CD14-positive monocyte (primary cell): ENCODE data around the gene SERPINA5. TPM values are rescaled to one million over a fixed set of nuclear protein-coding genes. Genes with fewer than 3 reads are reported as not detected.
A peak's percentile ranks its signal among the peaks of the same experiment; 100 is the strongest.

Experiments used
- DNase-seq, 3 donors: peaks; one replicate each; pipeline ENCODE4 v3.0.0-alpha.2; 2011 to 2022
- H2AFZ ChIP-seq: 2 replicates; pipeline ENCODE4 v1.6.0; 2012; ENCODE audit warnings: mild to moderate bottlenecking, low read depth, low read length, inconsistent platforms; ENCODE audit not compliant: insufficient read depth, poor library complexity, severe bottlenecking
- H3K27ac ChIP-seq, 2 donors: 1 replicate in 1 of 2; 2 replicates in 1 of 2; pipeline ENCODE4 v1.5.1; 2012 to 2013; ENCODE audit warnings: low read length in 2 of 2, control low read depth in 1 of 2, inconsistent platforms in 1 of 2, low read depth in 1 of 2, mild to moderate bottlenecking in 1 of 2
- H3K27me3 ChIP-seq, 2 donors: one replicate each; pipeline versions ENCODE4 v1.6.0 to v1.6.1; 2011 to 2013; ENCODE audit warnings: low read length in 2 of 2; ENCODE audit not compliant: control insufficient read depth in 2 of 2, insufficient read depth in 2 of 2
- H3K36me3 ChIP-seq, 2 donors: replicated peaks in 1 of 2; 1 replicate in 1 of 2; 2 replicates in 1 of 2; pipeline versions ENCODE4 v1.5.1 to v1.6.1; 2012 to 2013; ENCODE audit warnings: low read length in 2 of 2, control low read depth in 1 of 2, inconsistent platforms in 1 of 2, mild to moderate bottlenecking in 1 of 2; ENCODE audit not compliant: insufficient read depth in 2 of 2, control insufficient read depth in 1 of 2
- H3K4me1 ChIP-seq, 2 donors: 1 replicate in 1 of 2; 2 replicates in 1 of 2; pipeline versions ENCODE4 v1.5.1 to v1.6.1; 2012 to 2013; ENCODE audit warnings: low read length in 2 of 2, control low read depth in 1 of 2, inconsistent platforms in 1 of 2, mild to moderate bottlenecking in 1 of 2, moderate library complexity in 1 of 2; ENCODE audit not compliant: insufficient read depth in 2 of 2, control insufficient read depth in 1 of 2
- H3K4me2 ChIP-seq: replicated peaks from 2 replicates; pipeline ENCODE3; 2012; ENCODE audit warnings: low read length, moderate library complexity, mild to moderate bottlenecking; ENCODE audit not compliant: poor library complexity, severe bottlenecking; ENCODE audit errors: extremely low read depth
- H3K4me3 ChIP-seq, 3 experiments: fragments of 200-600 bp in 1 of 3; sonication (generic) in 1 of 3; replicated peaks in 1 of 3; 1 replicate in 2 of 3; 2 replicates in 1 of 3; pipeline ENCODE4 v1.5.1; 2011 to 2013; ENCODE audit warnings: low read length in 3 of 3, mild to moderate bottlenecking in 3 of 3, control low read depth in 2 of 3, low read depth in 2 of 3, inconsistent platforms in 1 of 3, moderate library complexity in 1 of 3
- H3K79me2 ChIP-seq: 2 replicates; pipeline ENCODE4 v1.6.0; 2012; ENCODE audit warnings: mild to moderate bottlenecking, control low read depth, inconsistent platforms, low read length, moderate library complexity; ENCODE audit not compliant: insufficient read depth
- H3K9ac ChIP-seq: 2 replicates; pipeline ENCODE4 v1.6.0; 2017; ENCODE audit warnings: low read length, mild to moderate bottlenecking; ENCODE audit not compliant: insufficient read depth, poor library complexity, severe bottlenecking
- H3K9me3 ChIP-seq, 2 donors: replicated peaks in 1 of 2; 1 replicate in 1 of 2; 2 replicates in 1 of 2; pipeline versions ENCODE4 v1.5.1 to v1.6.1; 2012 to 2013; ENCODE audit warnings: low read length in 2 of 2, control low read depth in 1 of 2; ENCODE audit not compliant: control insufficient read depth in 1 of 2, insufficient read depth in 1 of 2
- H4K20me1 ChIP-seq: 2 replicates; pipeline ENCODE4 v1.6.0; 2012; ENCODE audit warnings: mild to moderate bottlenecking, low read length, control low read depth, moderate library complexity; ENCODE audit not compliant: insufficient read depth
- H3K27ac Mint-ChIP-seq, 7 donors: one replicate each; pipeline ENCODE4 v1.8.0; 2020; ENCODE audit warnings: mild to moderate bottlenecking in 7 of 7, mixed read lengths in 7 of 7, moderate library complexity in 6 of 7, inconsistent platforms in 2 of 7
- H3K27me3 Mint-ChIP-seq, 3 donors: one replicate each; pipeline ENCODE4 v1.8.0; 2021 to 2022; ENCODE audit warnings: low read depth in 3 of 3, mild to moderate bottlenecking in 3 of 3, mixed read lengths in 3 of 3, moderate library complexity in 3 of 3, inconsistent platforms in 1 of 3
- H3K36me3 Mint-ChIP-seq, 2 donors: one replicate each; pipeline ENCODE4 v1.8.0; 2020; ENCODE audit warnings: mixed read lengths in 2 of 2, inconsistent platforms in 1 of 2, mild to moderate bottlenecking in 1 of 2
- H3K4me1 Mint-ChIP-seq: one replicate; pipeline ENCODE4 v1.8.0; 2020; ENCODE audit warnings: mild to moderate bottlenecking, mixed read lengths
- H3K4me3 Mint-ChIP-seq, 2 donors: one replicate each; pipeline ENCODE4 v1.8.0; 2020; ENCODE audit warnings: mild to moderate bottlenecking in 2 of 2, mixed read lengths in 2 of 2, moderate library complexity in 1 of 2
- H3K9me3 Mint-ChIP-seq, 7 donors: one replicate each; pipeline ENCODE4 v1.8.0; 2020 to 2022; ENCODE audit warnings: mixed read lengths in 7 of 7, mild to moderate bottlenecking in 6 of 7, moderate library complexity in 6 of 7, inconsistent platforms in 2 of 7
- CTCF ChIP-seq: fragments of 200-600 bp; IDR thresholded peaks from one replicate; pipeline ENCODE4 v1.8.0; 2022; ENCODE audit warnings: antibody characterized with exemption, mild to moderate bottlenecking
- WGBS: methylation state at CpG from one replicate; pipeline ENCODE4 v1.1.5; 2013; ENCODE audit warnings: missing lambda C conversion rate; ENCODE audit not compliant: insufficient coverage; 5-methylcytosine and 5-hydroxymethylcytosine counted together
- intact Hi-C, 2 donors: fragments of 100-400 bp; cut with micrococcal nuclease; formaldehyde crosslinking; loops; one replicate each; pipeline versions ENCODE4 v1.15.0 to v1.15.1; 2023
- polyA plus RNA-seq, 3 donors: library from polyadenylated mRNA; depleted of rRNA in 1 of 3; unstranded in 2 of 3; stranded (reverse) in 1 of 3; fragments of 300-500 nt in 2 of 3; fragments of >200 nt in 1 of 3; fragmentation: Illumina TruSeq in 2 of 3; gene quantifications; 1 replicate in 2 of 3; 2 replicates in 1 of 3; pipeline ENCODE4 v1.2.3, GENCODE V29; 2012 to 2021

The SERPINA5 gene
- polyA plus RNA-seq, 3 donors, result not detected

DNA sequence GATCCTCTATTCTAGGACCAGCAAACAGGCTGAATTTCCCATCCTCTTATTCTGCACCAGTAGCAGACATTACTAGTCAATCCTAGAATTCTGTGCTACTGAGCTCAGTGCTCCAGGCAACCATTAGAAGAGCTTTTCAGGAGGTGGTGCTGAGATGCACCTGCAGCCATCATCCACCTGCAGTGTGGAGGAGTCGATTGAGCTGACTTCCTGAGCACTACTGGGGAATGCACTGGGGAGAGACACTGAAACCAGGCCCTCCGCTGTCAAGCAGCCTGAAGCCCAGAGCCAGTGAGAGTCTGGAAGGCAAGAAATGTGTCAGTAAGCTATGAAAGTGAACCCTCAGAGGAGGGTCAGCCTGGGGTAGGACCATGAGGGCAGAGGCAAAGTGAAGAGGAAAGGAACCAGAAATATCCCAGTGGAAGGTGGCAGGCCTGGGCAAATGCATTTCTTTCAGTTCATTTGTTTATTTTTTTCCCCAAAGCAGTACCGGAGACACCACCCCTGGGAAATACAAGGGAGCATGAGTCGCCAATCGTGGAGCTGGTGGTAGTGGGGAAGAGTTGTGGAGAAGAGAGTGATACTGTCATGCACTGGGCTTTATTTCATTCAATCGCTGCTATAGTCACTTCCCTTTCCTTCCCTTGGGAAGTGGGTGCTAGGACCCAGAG, 43.0 kb upstream of the SERPINA5 start:
- no peaks in the 10 kb centered on the region for H3K4me1 ChIP-seq
- H3K27me3 ChIP-seq, result no peaks in the 10 kb centered on the region
- no peak overlapping the region for H3K4me3 ChIP-seq
- Mint-ChIP-seq H3K4me3 (peak overlapping the region in 1 of 2 donors; percentile 9), H3K27ac (no peak overlapping the region), H3K4me1 (no peaks in the 10 kb centered on the region), H3K9me3 (peaks cover 0 to 4% (median 0%) of the 10 kb centered on the region in 7 donors), H3K36me3 (no peaks in the 10 kb centered on the region), H3K27me3 (peaks cover 4 to 11% (median 9%) of the 10 kb centered on the region in 3 donors)
- no peaks in the 10 kb centered on the region for H3K9me3 ChIP-seq
- no peak overlapping the region for H3K4me2 ChIP-seq
- no peaks in the 10 kb centered on the region for H3K36me3 ChIP-seq
- H3K9ac ChIP-seq, result no peak overlapping the region
- no peaks in the 10 kb centered on the region for H3K79me2 ChIP-seq
- no peaks in the 10 kb centered on the region for H4K20me1 ChIP-seq
- TF ChIP-seq CTCF, result no peak
- H3K27ac ChIP-seq, result no peak overlapping the region
- WGBS, result 70% methylated on average over 1 of the region's 6 CpGs
- no peak for DNase-seq
- intact Hi-C loops, result no loop called here
- H2AFZ ChIP-seq, result no peak overlapping the region

DNA sequence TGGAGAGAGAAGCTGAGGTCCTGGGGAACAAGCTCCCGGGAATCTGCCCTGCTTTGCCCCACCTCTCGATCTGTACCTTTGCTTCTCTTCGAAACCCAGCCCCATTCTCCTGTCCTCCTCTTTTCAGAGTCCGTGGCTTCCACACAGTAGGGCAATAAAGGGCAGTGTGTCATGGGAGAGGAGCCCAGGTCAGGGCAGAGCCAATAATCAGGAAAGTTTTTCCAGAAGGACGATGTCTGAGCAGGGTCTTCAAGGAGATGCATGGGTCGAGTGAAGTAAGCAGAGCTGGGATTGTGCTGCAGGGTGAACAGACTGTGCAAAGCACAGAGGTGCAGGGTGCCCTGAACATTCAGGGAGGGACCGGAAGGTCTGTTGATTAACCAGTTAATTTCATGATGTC, 42.0 kb upstream of the SERPINA5 start:
- H3K36me3 Mint-ChIP-seq, result no peaks in the 10 kb centered on the region
- 88% methylated on average over 3 of the region's 7 CpGs for WGBS
- peaks cover 0 to 3% (median 0%) of the 10 kb centered on the region in 7 donors for H3K9me3 Mint-ChIP-seq
- Histone ChIP-seq H3K4me1 (no peaks in the 10 kb centered on the region), H3K4me3 (no peak overlapping the region), H3K27ac (no peak overlapping the region), H4K20me1 (no peaks in the 10 kb centered on the region), H3K9ac (no peak overlapping the region), H3K27me3 (no peaks in the 10 kb centered on the region), H3K36me3 (no peaks in the 10 kb centered on the region), H2AFZ (no peak overlapping the region), H3K79me2 (no peaks in the 10 kb centered on the region), H3K9me3 (no peaks in the 10 kb centered on the region), H3K4me2 (no peak overlapping the region)
- H3K4me3 Mint-ChIP-seq, result no peak overlapping the region
- no peak overlapping the region for H3K27ac Mint-ChIP-seq
- peaks cover 4 to 11% (median 4%) of the 10 kb centered on the region in 3 donors for H3K27me3 Mint-ChIP-seq
- DNase-seq, result no peak
- no peaks in the 10 kb centered on the region for H3K4me1 Mint-ChIP-seq
- TF ChIP-seq CTCF, result no peak
- intact Hi-C loops, result no loop called here
